Panc1 (cell line): ENCODE measurements around the gene CYP2J2. TPM values are rescaled to one million over a fixed set of nuclear protein-coding genes. Genes with fewer than 3 reads are reported as not detected.

Experiments used
- ATAC-seq: fragments of 200-7000 bp; cut with Tn5 transposase; 2 replicates; pipeline ENCODE4 v1.9.1; 2020; ENCODE audit warnings: mild to moderate bottlenecking, moderate library complexity
- BruUV-seq: library from RNA; stranded (reverse); fragments of 400-500 nt; replicated peaks from 2 replicates; lab custom pipeline; 2021; lab: Mats Ljungman, UMichigan
- CTCF ChIA-PET: fragments of 300-600 bp; sonication (Branson Sonifier 250); formaldehyde crosslinking; loops from one replicate; lab custom pipeline; 2022; ENCODE audit warnings: antibody characterized with exemption; lab: Charles Lee
- POLR2A ChIA-PET: fragments of 300-600 bp; sonication (Branson Sonifier 250); formaldehyde crosslinking; loops from one replicate; lab custom pipeline; 2022; ENCODE audit warnings: antibody characterized with exemption; lab: Charles Lee
- DNase-seq: peaks from one replicate; pipeline ENCODE4 v3.0.0-alpha.2; 2010; ENCODE audit warnings: low read depth, low spot score
- H3K27ac ChIP-seq: 2 replicates; pipeline ENCODE4 v1.5.1; 2011; ENCODE audit warnings: mild to moderate bottlenecking, low read length, inconsistent platforms
- H3K27me3 ChIP-seq: fragments of 200-500 bp; sonication (Bioruptor generic); 2 replicates; pipeline ENCODE4 v1.6.0; 2014; ENCODE audit warnings: low read length, inconsistent platforms; ENCODE audit not compliant: control insufficient read depth, insufficient read depth
- H3K36me3 ChIP-seq: fragments of 200-500 bp; sonication (Bioruptor generic); 2 replicates; pipeline ENCODE4 v1.5.1; 2014; ENCODE audit warnings: inconsistent platforms, mild to moderate bottlenecking, low read length, moderate library complexity; ENCODE audit not compliant: control insufficient read depth, insufficient read depth
- H3K4me1 ChIP-seq: 2 replicates; pipeline ENCODE4 v1.5.1; 2011; ENCODE audit warnings: inconsistent platforms, mild to moderate bottlenecking, low read length, moderate library complexity; ENCODE audit not compliant: control insufficient read depth, insufficient read depth
- H3K4me3 ChIP-seq, 2 experiments: 2 replicates each; pipeline ENCODE4 v1.5.1; 2011 to 2012; ENCODE audit warnings: low read depth in 2 of 2, low read length in 2 of 2, mild to moderate bottlenecking in 2 of 2, inconsistent platforms in 1 of 2, moderate library complexity in 1 of 2
- H3K9me3 ChIP-seq: fragments of 200-500 bp; sonication (Bioruptor generic); 2 replicates; pipeline ENCODE4 v1.5.1; 2014; ENCODE audit warnings: low read depth, mild to moderate bottlenecking, inconsistent platforms, low read length, moderate library complexity; ENCODE audit not compliant: control insufficient read depth, insufficient read depth
- CTCF ChIP-seq: fragments of 450-650 bp; IDR thresholded peaks from 2 replicates; pipeline ENCODE4 v1.5.1; 2017; ENCODE audit warnings: mild to moderate bottlenecking
- POLR2AphosphoS5 ChIP-seq: IDR thresholded peaks from 2 replicates; pipeline ENCODE4 v1.6.1; 2012; ENCODE audit warnings: mild to moderate bottlenecking, low read depth, low read length, moderate library complexity
- REST ChIP-seq, 2 experiments: IDR thresholded peaks; 2 replicates each; pipeline ENCODE4 v1.6.1; 2011 to 2012; ENCODE audit warnings: low read depth in 2 of 2, control low read depth in 1 of 2, low read length in 1 of 2, mild to moderate bottlenecking in 1 of 2, moderate library complexity in 1 of 2; ENCODE audit not compliant: insufficient read depth in 1 of 2
- SIN3A ChIP-seq: IDR thresholded peaks from 2 replicates; pipeline ENCODE4 v1.6.1; 2012; ENCODE audit warnings: low read depth, mild to moderate bottlenecking, low read length, moderate library complexity, borderline replicate concordance; ENCODE audit not compliant: insufficient read depth
- TCF7L2 ChIP-seq: IDR thresholded peaks from 2 replicates; pipeline ENCODE4 v1.6.1; 2011; ENCODE audit warnings: mild to moderate bottlenecking, low read depth, low read length, inconsistent platforms
- in situ Hi-C: cut with HindIII; loops from 2 replicates; pipeline ENCODE4 v1.10.0; 2016; ENCODE audit warnings: low sequenced_read_pairs, low pct_unique_long_range_greater_than_20kb
- intact Hi-C: fragments of 100-400 bp; cut with micrococcal nuclease; formaldehyde crosslinking; loops from one replicate; pipeline ENCODE4 v1.10.0; 2022; ENCODE audit not compliant: unreplicated experiment
- total RNA-seq: library from RNA; stranded (reverse); gene quantifications from one replicate; pipeline ENCODE4 v1.2.1, GENCODE V29; 2021; ENCODE audit not compliant: unreplicated experiment

The CYP2J2 gene
- total RNA-seq, 1 experiment from 2014 or later = not detected

GRCh38 chr1:59897165-59897564 lies 29.4 kb downstream of the CYP2J2 start:
- H3K4me3 ChIP-seq = no peak overlapping the region
- no peaks in the 10 kb centered on the region for H3K4me1 ChIP-seq
- H3K27ac ChIP-seq = no peak overlapping the region
- TF ChIP-seq REST (IDR thresholded peaks at IDR 0.05; ENCODE audit: insufficient read depth in 1 of 2, low read depth in 2 of 2, low read length in 1 of 2) (no peak), CTCF (no peak), POLR2AphosphoS5 (no peak), SIN3A (no peak), TCF7L2 (no peak)
- ATAC-seq = no peak
- H3K36me3 ChIP-seq = no peaks in the 10 kb centered on the region
- ChIA-PET POLR2A (no interaction called here), CTCF (no interaction called here)
- BruUV-seq = no TSS peak
- in situ Hi-C loops = no loop called here
- no peak for DNase-seq
- no peaks in the 10 kb centered on the region; the same call in 1 of the 2 replicates for H3K27me3 ChIP-seq
- H3K9me3 ChIP-seq = no peaks in the 10 kb centered on the region
- intact Hi-C loops = no loop called here

GRCh38 chr1:59892841-59893811 lies 33.4 kb downstream of the CYP2J2 start:
- no peaks in the 10 kb centered on the region for H3K36me3 ChIP-seq
- ChIA-PET POLR2A (no interaction called here), CTCF (no interaction called here)
- no TSS peak for BruUV-seq
- no peak overlapping the region for H3K4me3 ChIP-seq
- H3K27ac ChIP-seq = no peak overlapping the region
- in situ Hi-C loops (no loop called here), intact Hi-C loops (no loop called here)
- DNase-seq (no peak), ATAC-seq (no peak)
- no peaks in the 10 kb centered on the region for H3K9me3 ChIP-seq
- H3K27me3 ChIP-seq = no peaks in the 10 kb centered on the region; the same call in 1 of the 2 replicates
- TF ChIP-seq CTCF (no peak), POLR2AphosphoS5 (no peak), REST (IDR thresholded peaks at IDR 0.05; ENCODE audit: insufficient read depth in 1 of 2, low read depth in 2 of 2, low read length in 1 of 2) (no peak), SIN3A (no peak), TCF7L2 (no peak)
- H3K4me1 ChIP-seq = no peaks in the 10 kb centered on the region
